Activated gamma-delta T cell treated with anti-CD3 and anti-CD28 coated beads, Interleukin-2, amount 50 U/mL, for 16 hours (primary cell): ENCODE measurements around the gene BAZ2B.
"Not testable (repeated sequence)": the region's sequence is repeated elsewhere in the genome, so short reads cannot be mapped to it uniquely, and the experiment has no call there.

Source experiments
- DNase-seq: peaks from one replicate; pipeline ENCODE4 v3.0.0-alpha.2; 2020; ENCODE audit warnings: low read depth

Gene BAZ2B

DNA sequence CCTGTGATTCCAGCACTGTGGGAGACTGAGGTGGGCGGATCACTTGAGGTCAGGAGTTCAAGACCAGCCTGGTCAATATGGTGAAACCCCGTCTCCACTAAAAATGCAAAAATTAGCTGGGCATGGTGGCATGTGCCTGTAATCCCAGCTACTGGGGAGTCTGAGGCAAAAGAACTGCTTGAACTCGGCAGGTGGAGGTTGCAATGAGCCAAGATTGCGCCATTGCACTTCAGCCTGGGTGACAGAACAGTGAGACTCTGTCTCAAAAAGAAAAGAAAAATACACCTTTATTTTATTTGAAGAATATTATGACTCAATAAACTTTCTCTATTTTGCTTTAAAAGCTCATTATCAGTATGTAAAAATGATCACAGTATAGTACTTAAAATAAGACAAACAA is 81.1 kb downstream of the BAZ2B start:
- DNase-seq = not testable (repeated sequence)

DNA sequence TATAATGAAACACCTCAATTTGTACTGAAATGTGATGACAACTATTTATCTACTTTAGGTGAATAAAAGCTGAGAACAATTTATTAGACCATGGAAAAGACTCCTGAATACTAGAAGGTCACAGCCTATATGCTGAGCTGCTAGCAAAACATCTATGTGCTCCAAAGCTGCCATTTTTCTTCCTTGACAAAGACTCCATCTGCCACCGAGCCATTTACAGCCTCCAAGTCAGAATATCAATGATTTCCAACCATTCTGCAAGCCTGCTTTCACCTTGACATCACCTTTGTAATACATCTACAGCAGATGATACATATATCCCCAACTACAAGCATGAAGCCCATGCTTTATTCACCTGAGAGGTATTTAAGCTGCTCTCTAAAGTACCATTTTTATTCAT is 84.9 kb downstream of the BAZ2B start:
- DNase-seq = no peak

DNA sequence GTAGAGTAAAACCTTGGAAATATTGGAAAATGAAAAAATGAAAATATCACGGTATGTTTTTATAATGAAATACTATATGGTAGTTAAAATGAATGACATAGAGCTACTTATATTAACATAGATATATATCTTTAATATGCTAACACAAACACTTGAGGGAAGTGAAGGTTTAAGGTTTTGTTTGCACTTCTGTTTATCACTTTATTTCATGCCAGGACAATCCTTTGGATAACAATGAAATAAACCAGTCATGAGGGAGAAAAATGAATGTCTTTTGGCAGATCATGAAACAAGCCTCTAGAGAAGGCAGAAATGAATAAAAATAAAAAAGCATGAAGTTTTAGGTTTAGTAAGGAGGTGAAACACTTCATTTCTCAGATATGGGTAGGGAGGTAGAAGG is 89.9 kb downstream of the BAZ2B start:
- no peak for DNase-seq

DNA sequence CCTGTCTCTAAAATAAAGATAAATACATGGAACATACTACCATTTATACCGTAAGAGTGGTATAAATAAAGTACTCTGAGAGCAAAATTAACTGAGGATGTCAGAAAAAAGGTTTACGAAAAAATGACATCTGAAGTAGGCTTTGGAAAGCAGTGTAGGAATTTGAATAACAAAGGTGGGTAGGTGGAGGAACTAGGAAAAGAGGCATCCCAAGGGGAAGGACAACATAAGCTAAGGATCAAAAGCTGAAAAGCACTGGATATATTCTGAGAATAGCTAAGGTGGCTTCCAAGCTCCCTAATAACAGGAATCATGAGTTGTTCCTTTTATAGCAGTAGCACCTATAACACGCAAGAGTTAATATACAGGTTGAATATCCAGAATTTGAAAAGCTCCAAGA is 91.3 kb downstream of the BAZ2B start:
- DNase-seq = no peak

DNA sequence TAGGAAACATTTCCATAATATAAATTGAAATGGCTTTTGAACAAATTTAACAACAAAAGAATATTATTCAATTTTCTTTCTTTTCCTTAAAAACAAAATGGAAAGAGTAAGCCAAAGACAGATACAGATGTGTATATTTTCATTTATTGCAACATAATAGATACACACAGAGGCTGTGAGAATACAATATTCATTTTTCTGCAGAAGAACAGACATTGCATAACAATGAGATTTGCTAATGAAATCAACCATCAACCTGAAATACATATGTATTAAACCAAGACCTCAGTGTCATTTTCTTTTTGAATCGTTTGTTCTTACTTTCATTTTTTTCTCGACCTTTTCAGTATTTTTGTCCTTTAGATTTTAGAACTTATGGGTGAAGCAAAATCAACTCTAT is 95.1 kb downstream of the BAZ2B start:
- DNase-seq = no peak

DNA sequence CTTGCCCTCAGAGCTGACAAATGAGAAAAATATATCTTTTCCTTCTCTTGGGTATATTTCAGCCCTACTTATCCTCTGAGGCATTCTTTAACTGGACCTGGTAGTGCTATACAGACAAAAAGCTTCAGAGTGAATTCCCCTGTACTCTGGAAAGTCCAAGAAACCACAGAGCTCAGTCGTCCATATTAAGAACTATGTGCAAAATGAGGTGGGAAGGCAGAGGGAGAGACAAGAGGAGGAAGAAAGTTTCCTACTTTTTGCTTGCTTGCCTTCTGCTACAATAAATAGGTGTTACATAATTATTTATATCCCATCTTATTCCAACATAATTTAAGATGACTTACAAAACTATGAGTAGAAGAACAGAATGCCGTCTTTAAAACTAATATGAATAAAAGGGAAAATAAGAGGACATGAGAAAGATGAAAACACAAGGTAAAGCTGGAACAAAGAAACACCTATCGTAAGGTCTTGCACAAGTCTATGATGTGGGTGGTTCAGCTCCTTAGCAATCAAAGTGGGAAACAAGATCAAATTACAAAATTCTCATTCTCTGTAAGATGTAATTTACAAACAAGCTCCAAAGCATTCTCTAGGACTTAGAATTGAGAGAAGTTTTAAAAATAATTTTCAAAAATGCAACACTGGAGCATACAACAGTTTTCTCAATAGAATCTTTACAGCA is 97.9 kb downstream of the BAZ2B start:
- DNase-seq = no peak

DNA sequence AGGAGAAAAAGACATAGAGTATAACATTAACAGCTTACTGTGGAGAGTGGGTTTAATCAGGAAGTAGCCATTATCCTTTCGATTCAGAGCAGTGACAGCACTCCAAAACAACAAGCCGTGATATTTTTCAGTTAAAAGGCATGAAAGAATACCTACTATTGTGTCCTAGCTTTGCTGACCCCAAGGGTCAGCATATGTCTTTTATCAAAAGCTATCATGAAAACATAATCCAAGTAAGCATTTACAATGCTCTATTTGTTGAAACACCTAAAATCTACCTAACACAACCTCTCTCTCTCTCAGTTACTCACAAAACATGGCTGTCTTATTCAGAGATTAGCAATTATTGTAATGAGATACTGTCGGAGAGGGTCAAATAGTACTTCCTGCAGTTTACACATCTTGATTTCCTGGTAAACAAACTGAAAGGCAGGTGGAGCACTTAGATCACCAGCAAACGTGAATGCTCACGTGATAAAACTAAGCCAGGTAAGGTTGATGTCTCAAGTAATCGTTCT is 100.0 kb downstream of the BAZ2B start:
- no peak for DNase-seq

DNA sequence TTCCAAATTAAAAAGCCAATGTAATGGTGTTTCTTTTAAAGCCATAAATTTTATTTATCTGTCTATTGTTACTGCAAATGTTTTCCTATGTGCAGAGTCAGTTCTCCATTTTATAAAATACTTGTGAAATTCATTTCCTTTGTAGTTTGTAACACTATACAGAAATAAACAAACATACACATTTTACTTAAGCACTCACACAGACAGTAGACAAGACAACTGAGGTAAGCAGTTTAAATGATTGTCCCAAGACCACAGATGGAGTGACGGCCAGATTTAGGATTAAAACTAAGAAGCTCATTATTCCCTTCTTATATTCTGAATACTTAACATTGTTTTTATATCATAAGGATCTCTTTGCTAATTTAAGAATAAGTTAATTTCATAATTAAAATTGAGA is 100.9 kb downstream of the BAZ2B start:
- DNase-seq = no peak

DNA sequence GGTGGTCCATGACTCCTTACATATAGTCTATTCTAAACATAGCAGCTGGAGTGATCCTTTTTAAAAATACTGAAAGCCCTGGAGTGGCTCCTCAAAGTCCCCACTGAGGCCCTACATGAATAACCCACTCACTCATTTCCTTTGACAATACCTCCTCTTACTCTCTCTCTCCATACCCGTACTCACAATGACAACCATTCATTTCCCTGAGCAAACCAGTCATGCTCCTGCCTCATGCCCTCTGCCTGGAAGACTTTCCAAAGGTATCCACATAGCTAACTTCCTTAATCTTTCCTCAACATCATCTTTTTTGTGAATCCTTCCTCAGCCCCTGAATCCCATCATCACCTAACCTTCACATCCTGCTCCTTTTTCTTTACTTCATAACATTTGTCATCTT is 102.6 kb downstream of the BAZ2B start:
- DNase-seq = no peak

DNA sequence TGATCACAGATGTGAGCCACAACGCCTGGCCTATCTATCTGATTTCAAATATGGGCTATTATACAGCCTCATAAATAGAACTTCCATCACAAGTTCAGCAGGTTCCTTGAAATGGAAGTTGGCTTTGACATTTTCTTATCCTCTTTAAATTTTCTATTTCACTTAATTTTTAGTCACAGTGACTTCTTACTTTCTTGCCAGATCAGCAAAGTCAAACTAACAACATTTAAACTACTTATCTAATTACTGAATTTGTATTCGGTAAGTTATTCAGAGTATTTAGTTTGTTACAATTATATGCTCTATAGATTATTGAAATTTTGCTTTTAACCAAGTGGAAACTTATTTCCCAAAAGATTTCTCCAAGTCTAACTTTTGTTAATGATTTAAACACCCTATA is 108.2 kb downstream of the BAZ2B start:
- DNase-seq = no peak

DNA sequence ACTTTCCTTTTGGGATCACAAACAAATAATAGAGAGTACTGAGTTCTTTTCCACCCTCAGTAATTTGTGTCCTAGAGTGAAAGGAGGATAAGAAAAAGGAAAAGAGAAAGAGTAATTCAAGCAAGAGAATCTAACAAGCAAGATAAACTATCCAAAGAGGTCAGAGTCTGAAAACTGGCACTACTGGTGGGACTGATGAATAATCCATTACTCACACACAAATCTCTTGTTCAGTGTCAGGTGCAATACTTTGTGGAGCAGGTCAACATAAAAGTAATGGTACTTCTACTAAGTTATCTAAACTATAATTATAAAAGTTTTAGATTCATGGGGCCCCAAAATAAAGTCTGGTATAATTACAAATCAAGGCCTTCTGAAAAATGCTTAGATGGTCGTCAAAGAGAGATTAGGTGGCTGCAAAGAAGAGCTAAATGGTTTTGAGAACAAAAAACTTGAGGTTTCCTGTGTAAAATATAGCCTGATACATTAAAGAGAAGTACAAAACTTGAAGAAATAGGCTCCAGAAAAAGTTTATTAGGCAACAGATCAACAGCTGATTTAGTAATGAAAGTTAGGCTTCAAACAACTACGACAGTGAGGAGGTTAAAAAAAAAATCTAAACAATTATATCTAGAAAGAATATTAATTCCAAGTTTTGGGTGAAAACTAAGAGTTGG is 109.4 kb downstream of the BAZ2B start:
- no peak for DNase-seq

DNA sequence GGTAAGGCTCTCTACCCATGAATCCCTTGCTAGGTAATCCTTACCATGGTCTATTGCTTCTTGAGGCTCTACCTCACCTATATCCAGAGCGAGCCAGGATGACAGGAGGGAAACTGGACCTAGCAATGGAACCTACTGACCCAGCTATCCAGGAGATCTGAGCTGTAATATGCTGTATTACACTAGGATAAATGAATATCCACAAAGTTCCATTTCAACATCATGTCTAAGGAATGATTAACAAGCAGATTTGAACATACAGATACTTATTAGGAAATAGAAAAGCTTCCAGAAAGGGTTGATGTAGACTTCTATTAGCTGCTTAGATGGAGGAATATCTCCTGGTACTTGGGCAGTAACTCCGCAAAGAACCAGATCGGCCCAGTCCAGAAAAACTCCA is 110.1 kb downstream of the BAZ2B start:
- no peak for DNase-seq

DNA sequence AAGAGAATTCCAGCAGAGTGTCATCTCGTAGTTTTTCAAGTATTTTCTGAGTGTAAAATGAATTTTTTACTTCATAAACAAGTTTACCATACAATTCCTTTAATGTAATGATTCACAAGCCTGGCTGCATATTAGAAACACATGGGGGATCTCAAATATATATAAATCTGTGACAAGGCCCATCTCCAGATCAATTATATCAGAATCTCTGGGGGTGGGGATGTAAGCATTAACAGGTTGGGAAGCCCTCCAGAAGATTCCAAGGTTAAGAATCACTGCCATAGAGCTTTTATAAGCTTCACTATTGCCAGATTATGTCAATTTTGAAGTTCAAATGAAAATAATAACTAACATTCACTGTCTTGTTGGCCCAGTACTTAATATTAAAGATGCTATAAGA is 111.2 kb downstream of the BAZ2B start:
- DNase-seq = no peak

DNA sequence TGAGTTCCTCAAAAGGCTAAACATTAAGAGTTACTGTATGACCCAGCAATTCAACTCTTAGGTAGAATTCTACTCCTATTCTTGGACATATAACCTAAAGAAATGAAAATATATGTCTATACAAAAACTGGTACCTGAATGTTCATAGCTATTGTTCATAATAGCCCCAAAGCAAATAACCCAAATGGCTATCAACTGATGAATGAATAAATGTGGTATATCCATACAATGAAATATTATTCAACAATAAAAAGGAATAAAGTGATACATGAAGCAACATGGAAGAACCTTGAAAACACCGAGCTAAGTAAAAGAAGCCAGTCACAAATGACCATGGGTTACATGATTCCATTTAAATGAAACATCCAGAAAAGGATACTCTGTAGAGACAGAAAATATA is 114.6 kb downstream of the BAZ2B start:
- DNase-seq = no peak

DNA sequence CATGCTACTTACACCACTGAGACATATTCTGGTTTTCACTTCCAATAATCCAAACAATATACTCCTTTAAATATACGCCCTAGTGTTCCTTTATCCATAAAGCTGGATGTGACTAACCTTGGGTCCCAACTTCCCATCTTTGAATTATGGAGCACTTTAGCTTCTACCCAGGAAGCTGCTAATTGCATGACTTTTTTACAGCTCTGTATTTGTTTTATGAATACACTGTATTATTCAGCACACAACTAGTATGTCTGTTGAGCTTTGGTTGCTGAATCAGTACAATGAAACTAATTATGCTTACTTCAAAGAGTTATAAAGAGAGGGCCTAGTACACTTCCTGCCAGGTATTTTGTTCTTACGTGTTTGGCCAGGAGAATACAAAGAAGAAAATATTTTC is 118.5 kb downstream of the BAZ2B start:
- no peak for DNase-seq

DNA sequence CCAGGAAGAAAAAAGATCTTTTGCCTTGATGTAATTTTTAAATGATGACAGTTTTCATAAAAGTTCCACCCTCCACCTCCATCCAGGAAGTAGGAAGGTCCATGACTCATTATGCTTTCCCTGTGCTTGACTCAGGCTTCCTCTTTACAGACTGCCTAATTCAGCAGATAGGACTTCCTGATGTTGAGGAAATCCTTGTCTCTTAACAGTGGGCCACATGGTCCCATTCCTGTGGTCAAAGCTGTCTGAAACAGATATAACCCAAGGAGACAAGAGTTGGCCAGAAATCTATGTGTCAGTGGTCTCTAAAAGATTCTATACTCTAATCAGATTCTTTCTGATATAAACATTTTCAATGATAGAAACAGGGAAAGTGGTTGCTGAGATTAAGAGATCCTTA is 119.1 kb downstream of the BAZ2B start:
- DNase-seq = no peak

DNA sequence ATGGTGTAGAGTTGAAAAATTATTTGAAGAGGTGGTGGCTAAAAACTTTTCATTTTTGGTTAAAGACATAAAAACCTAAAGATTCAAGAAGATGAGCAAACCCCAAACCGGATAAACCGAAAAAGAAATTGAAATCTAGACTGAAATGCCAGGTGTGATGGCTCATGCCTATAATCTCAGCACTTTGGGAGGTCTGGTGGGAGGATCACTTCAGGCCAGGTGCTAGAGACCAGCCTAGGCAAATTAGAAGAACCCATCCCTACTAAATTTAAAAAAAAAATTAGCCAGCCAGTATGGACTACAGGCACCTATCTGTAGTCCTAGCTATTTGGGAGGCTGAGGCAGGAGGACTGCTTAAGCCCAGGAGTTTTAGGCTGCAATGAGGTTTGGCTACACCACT is 126.9 kb downstream of the BAZ2B start:
- DNase-seq = no peak

DNA sequence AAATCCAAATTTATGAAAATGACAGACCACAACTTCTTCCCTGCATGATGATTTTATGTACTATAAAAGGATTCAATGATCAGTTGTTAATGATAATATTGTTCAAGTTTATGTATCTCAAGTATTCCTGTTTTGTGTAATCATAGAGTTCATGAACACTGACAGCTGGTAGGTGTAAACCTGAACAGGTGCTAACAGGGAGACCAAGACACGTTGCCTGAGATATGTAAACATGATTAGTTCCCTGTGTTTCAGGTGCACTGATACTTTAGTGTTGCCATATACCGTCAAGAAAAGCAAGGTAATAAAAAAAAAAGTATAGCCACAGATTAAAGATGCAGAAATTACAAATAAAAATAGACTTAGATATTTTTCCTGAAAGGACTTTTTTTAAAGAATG is 131.8 kb downstream of the BAZ2B start:
- no peak for DNase-seq

DNA sequence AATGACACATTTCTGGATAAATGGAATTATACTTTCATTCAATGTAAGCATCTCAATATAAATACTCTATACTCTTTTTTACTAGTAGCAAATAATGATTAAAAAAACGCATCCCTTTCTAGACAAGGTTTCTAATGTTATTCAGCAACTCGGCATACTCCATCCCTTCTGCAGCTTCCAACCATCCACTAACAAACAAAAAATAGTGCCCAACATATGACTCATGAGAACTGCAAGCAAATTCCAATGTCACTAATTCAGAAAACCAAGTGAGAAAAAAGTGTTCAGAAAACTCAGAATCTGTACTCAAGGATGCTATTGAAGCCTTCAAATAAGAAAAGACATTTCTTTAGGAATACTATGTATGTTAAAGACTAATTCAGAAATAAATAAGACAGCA is 140.0 kb downstream of the BAZ2B start:
- DNase-seq = no peak

DNA sequence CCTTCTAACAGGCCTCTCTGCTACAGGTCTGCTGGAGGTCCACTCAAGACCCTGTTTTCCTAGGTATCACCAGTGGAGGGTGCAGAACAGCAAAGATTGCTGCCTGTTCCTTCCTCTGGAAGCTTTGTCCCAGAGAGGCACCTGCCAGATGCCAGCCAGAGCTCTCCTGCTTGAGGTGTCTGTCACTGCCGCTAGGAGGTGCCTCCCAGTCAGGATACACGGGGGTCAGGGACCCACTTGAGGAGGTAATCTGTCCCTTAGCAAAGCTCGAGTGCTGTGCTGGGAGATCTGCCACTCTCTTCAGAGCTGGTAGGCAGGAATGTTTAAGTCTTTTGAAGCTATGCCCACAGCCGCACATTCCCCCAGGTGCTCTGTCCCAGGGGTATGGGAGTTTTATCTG is 140.6 kb downstream of the BAZ2B start:
- no peak for DNase-seq

DNA sequence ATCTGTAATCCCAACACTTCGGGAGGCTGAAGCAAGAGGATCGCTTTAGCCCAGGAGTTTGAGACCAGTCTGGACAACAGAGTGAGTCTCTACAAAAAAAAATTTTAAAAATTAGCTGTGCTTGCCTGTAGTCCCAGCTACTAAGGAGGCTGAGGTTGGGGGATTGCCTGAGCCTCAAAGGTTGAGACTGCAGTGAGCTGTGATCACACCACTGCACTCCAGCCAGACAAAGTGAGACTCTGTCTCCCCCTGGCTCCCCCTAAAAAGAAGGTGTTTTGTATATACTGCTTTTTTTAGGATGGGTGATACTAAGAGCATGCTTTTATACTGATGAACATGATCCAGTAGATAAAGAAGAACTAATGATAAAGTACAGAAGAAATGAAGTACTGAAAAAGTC is 145.0 kb downstream of the BAZ2B start:
- DNase-seq = no peak

DNA sequence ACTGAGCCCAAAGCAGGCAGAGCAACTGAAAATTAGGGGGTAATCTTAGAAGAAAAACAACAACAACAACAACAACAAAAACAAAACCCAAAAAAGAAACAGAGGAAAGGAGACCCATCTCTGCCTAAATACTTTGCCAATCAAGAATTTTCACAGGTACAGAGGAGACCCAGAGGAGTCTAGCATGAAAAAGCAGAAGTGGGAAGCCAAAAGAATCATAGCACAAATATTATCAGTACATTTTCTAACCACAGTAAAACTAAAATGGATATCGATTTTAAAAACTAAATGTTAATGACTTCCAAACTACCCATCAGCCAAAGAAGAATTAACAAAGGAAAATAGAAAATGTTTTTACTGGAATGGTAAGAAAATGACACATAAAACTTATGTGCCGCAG is 148.1 kb downstream of the BAZ2B start:
- DNase-seq = no peak

DNA sequence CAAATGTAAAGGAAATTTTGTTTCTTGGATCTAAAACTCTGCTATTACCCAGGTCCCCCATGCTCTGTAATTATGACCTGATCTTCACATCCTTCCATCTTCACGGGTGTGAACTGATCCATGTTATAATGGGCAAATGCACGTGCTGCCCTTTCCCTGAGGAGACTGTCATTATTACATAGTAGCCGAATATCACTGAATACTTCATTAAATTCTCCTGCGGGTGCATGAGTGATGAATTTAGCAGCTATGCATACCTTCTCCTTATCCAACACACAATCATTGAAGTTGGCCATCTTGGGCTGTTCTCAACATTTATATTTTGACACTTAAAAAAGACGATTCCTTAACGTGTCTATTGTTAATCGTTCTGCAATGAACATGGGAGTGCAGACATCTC is 153.4 kb downstream of the BAZ2B start:
- DNase-seq = no peak

DNA sequence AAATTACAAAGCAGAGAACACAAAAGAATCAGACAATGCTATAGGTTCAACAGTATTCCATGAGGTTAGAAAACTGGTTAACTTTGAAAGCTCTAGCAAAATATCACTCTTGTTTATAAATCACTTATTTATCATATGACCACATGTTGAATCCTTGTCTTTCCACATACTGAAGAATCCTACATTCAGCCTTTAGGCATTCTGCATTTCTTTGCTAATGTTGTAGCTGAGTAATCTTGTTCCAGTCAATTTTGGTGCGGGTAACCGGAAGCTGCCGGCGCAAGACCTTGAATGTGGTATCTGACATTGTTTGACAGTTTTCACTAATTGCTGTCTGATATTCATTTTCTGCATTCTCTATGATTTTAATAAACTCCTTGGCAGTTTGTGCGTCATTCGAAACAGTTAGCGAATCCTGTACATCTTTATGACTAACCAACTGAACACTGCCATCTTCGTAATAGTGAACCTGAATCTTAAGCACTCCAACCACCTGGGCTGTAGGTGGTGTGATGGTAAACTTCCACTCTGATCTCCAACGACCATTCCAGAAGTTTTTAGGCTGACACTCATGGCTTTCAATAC is 154.1 kb downstream of the BAZ2B start:
- DNase-seq = no peak
